Activated CD8-positive, alpha-beta memory T cell treated with anti-CD3 and anti-CD28 coated beads, Interleukin-2, amount 50 U/mL, for 1 hour (primary cell): Measurements from ENCODE around the gene GATAD2A.
A peak's percentile ranks its signal among the peaks of the same experiment; 100 is the strongest.

Experiments used
- DNase-seq: peaks from one replicate; pipeline ENCODE4 v3.0.0-alpha.2; 2020; ENCODE audit errors: extremely low read depth

The GATAD2A gene

GRCh38 chr19:19510432-19510831 is 105.0 kb downstream of the GATAD2A start:
- no peak for DNase-seq

- DNase-seq, result no peak
Observed at GRCh38 chr19:19513682-19514081, 108.2 kb downstream of the GATAD2A start.

GRCh38 chr19:19514215-19514657 is 108.8 kb downstream of the GATAD2A start:
- DNase-seq, result no peak

- DNase-seq, result no peak
Observed at GRCh38 chr19:19514881-19515641, 109.6 kb downstream of the GATAD2A start, which contains the start of gene TSSK6. Gene TSSK6, minus strand, starts transcription at chr19:19515548. Its CDS starts 121 bp downstream, at chr19:19515427.

- DNase-seq, result peak; percentile 69
Observed at GRCh38 chr19:19515642-19516519, 110.4 kb downstream of the GATAD2A start, which contains the start of gene NDUFA13. Gene NDUFA13, plus strand, starts transcription at chr19:19516225. Its CDS starts 14 bp downstream, at chr19:19516239.

- DNase-seq, result no peak
Observed at GRCh38 chr19:19517235-19517619, 111.8 kb downstream of the GATAD2A start.

- no peak for DNase-seq
Observed at GRCh38 chr19:19520989-19521388, 115.5 kb downstream of the GATAD2A start.

GRCh38 chr19:19523177-19523576 is 117.7 kb downstream of the GATAD2A start:
- DNase-seq, result no peak

- no peak for DNase-seq
Observed at GRCh38 chr19:19524053-19524452, 118.6 kb downstream of the GATAD2A start.

GRCh38 chr19:19525611-19526380 is 120.3 kb downstream of the GATAD2A start:
- no peak for DNase-seq

GRCh38 chr19:19526581-19527370 is 121.3 kb downstream of the GATAD2A start:
- DNase-seq, result no peak

GRCh38 chr19:19527371-19527656 is 121.8 kb downstream of the GATAD2A start:
- no peak for DNase-seq

GRCh38 chr19:19527674-19528625 is 122.5 kb downstream of the GATAD2A start:
- DNase-seq, result no peak

GRCh38 chr19:19528721-19529490 is 123.4 kb downstream of the GATAD2A start, which contains the start of gene YJEFN3:
Gene YJEFN3, plus strand, starts transcription at chr19:19528911. Its CDS starts 22 bp downstream, at chr19:19528933.
- no peak for DNase-seq

- DNase-seq, result no peak
Observed at GRCh38 chr19:19529783-19530422, 124.4 kb downstream of the GATAD2A start.

GRCh38 chr19:19530423-19530804 is 124.9 kb downstream of the GATAD2A start:
- no peak for DNase-seq

- no peak for DNase-seq
Observed at GRCh38 chr19:19530889-19531288, 125.4 kb downstream of the GATAD2A start.

GRCh38 chr19:19531951-19532805 is 126.7 kb downstream of the GATAD2A start:
- DNase-seq, result peak; percentile 53
